ENCODE measurements around the gene NHLRC4. TPM values are rescaled to one million over a fixed set of nuclear protein-coding genes. Genes with fewer than 3 reads are reported as not detected.

NHLRC4 gene
- total and polyA plus RNA-seq, 2 donors (not counting 1 experiment from before 2014, with no cell fraction given), result 2.2 to 4.2 TPM

DNA sequence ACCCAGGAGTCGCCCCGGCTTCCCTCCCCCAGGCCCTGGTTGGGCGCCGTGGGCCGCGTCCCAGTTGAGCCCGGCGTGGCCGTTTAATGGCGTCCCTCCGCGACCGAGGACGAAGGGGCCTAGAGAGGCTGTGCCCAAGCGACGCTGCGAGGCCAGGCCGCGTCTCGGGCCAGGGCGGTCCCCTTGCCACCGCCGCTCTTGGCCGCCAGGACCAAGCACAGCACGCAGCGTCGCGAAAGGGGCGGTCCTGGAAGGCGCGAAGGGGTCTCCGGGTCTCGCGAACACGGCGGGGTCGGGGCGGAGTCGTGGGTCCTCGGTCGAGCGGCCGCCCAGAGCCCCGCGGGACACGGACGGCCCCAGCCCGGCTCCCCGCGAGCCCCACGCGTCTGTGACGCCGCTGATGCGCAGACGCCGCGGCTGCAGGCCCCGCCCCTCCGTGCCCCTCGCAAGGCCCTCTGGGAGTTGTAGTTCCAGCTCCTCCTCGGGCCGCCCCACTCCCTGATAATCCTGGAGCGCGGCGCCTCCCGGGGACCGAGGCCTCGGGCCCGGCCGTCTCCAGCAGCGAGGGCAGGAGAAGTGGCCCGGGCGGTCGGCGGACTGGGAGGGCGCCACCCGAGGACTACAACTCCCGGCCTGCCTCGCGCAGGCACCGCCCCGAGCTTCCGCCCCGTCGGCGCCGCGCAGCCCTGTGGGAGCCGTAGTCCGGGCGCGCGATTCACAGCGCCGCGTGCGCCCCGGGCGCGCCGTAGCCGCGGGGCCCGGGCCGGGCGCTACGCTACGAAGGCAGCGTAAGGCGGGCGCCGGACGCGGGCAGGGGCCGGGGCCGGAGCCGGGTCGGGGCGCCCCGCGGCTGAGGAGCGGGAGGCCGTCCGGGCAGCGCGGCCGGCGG is 39.5 kb upstream of the NHLRC4 start, which contains the start of gene CAPN15:
TSS of gene CAPN15 (plus strand) at position 698 of the 889 bp plus-strand sequence. CDS start 19,127 bp downstream, outside the sequence.
- Histone ChIP-seq H3K4me2 (replicated peaks; ENCODE audit: low read depth, low read length, poor library complexity, severe bottlenecking) (peak within 1 kb of the TSS; percentile 98), H3K4me3 (ENCODE audit: control extremely low read depth in 1 of 5, extremely low read depth in 1 of 5, insufficient read depth in 1 of 5, low read depth in 2 of 5, low read length in 4 of 5) (peak within 1 kb of the TSS; percentile 21 to 79 (median 77)), H3K36me3 (replicated peaks in 1 of 2; ENCODE audit: control extremely low read depth in 1 of 2, control insufficient read depth in 1 of 2, extremely low read depth in 1 of 2, insufficient read depth in 2 of 2, low read length in 1 of 2) (no peaks in the 10 kb centered on the region), H3K79me2 (ENCODE audit: control insufficient read depth, insufficient read depth, low read length) (peaks cover 53% of the 10 kb centered on the region), H2AFZ (ENCODE audit: insufficient read depth, low read depth, low read length, poor library complexity, severe bottlenecking) (peak within 1 kb of the TSS; percentile 89), H3K27ac (ENCODE audit: low read length in 2 of 2) (peak within 1 kb of the TSS; percentile 88 to 96), H3K4me1 (ENCODE audit: control insufficient read depth in 2 of 2, insufficient read depth in 2 of 2, low read length in 2 of 2) (peaks cover 25 to 47% of the 10 kb centered on the region in 2 donors), H3K9ac (ENCODE audit: low read length) (peak within 1 kb of the TSS; percentile 75), H3K27me3 (replicated peaks in 1 of 4; ENCODE audit: control extremely low read depth in 1 of 4, control insufficient read depth in 3 of 4, insufficient read depth in 4 of 4, low read length in 3 of 4) (no peaks in the 10 kb centered on the region), H4K20me1 (ENCODE audit: control insufficient read depth, insufficient read depth, low read length, poor library complexity, severe bottlenecking) (peaks cover 59% of the 10 kb centered on the region), H3K9me3 (ENCODE audit: control extremely low read depth in 1 of 3, control insufficient read depth in 2 of 3, insufficient read depth in 1 of 3, low read length in 2 of 3) (peaks cover 0 to 2% (median 0%) of the 10 kb centered on the region in 3 donors)
- H3K9me3 Mint-ChIP-seq (ENCODE audit: insufficient read depth), result no peaks in the 10 kb centered on the region
- under 1% methylated on average over 129 of the region's 129 CpGs for WGBS (ENCODE audit: insufficient coverage)
- TF ChIP-seq EZH2 (IDR thresholded peaks at IDR 0.05; ENCODE audit: borderline replicate concordance, insufficient read depth, low read depth, low read length, poor library complexity, severe bottlenecking), result no peak
- TF ChIP-seq, protein P1, sequence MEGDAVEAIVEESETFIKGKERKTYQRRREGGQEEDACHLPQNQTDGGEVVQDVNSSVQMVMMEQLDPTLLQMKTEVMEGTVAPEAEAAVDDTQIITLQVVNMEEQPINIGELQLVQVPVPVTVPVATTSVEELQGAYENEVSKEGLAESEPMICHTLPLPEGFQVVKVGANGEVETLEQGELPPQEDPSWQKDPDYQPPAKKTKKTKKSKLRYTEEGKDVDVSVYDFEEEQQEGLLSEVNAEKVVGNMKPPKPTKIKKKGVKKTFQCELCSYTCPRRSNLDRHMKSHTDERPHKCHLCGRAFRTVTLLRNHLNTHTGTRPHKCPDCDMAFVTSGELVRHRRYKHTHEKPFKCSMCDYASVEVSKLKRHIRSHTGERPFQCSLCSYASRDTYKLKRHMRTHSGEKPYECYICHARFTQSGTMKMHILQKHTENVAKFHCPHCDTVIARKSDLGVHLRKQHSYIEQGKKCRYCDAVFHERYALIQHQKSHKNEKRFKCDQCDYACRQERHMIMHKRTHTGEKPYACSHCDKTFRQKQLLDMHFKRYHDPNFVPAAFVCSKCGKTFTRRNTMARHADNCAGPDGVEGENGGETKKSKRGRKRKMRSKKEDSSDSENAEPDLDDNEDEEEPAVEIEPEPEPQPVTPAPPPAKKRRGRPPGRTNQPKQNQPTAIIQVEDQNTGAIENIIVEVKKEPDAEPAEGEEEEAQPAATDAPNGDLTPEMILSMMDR (IDR thresholded peaks at IDR 0.05), result peak; percentile 16
- peak within 1 kb of the TSS; percentile 88 for H3K27ac Mint-ChIP-seq
- ChIA-PET POLR2A (interaction anchor here (0.6 to 1.3 kb wide), 6 partner anchors 40 to 192 kb away, joined by 3 to 11 read pairs (median 4); partner anchors contain the start of genes DECR2, NHLRC4, PGAP6 and STUB1), CTCF (no interaction called here)
- H3K4me3 Mint-ChIP-seq, result peak within 1 kb of the TSS; percentile 89
- H3K4me1 Mint-ChIP-seq, result peaks cover 36% of the 10 kb centered on the region
- ATAC-seq (ENCODE audit: low read depth) (peak; percentile 81), DNase-seq (peak; percentile 96)
- H3K27me3 Mint-ChIP-seq, result no peaks in the 10 kb centered on the region
- intact Hi-C loops (cut with micrococcal nuclease), result loop anchor here (1.0 to 5.0 kb wide), 6 partner anchors 42 to 174 kb away; partner anchors contain the start of genes AXIN1, PGAP6, PIGQ and RAB11FIP3
